ENCODE data around the gene GADL1.

The GADL1 gene

GRCh38 chr3:30878862-30879261, 15.6 kb downstream of the GADL1 start:
- TF ChIP-seq CTCF (conservative IDR thresholded peaks at IDR 0.05): no peak
- H3K27ac ChIP-seq: peak overlapping the region; percentile 41; the same call in 1 of the 2 replicates

- H3K27ac ChIP-seq: no peak overlapping the region
- no peak for TF ChIP-seq CTCF (conservative IDR thresholded peaks at IDR 0.05)
Observed at GRCh38 chr3:30875505-30875904, 19.0 kb downstream of the GADL1 start.

- TF ChIP-seq CTCF (conservative IDR thresholded peaks at IDR 0.05): no peak
- H3K27ac ChIP-seq: no peak overlapping the region
Observed at GRCh38 chr3:30873671-30874070, 20.8 kb downstream of the GADL1 start.

GRCh38 chr3:30872879-30873278, 21.6 kb downstream of the GADL1 start:
- no peak for TF ChIP-seq CTCF (conservative IDR thresholded peaks at IDR 0.05)
- H3K27ac ChIP-seq: 0 out of 2 replicates have a peak overlapping the region, but pooled peaks have one; percentile 44

GRCh38 chr3:30871720-30872119, 22.7 kb downstream of the GADL1 start:
- no peak for TF ChIP-seq CTCF (conservative IDR thresholded peaks at IDR 0.05)

GRCh38 chr3:30864836-30865235, 29.6 kb downstream of the GADL1 start:
- no peak for TF ChIP-seq CTCF (conservative IDR thresholded peaks at IDR 0.05)

More at GRCh38 chr3:30871720-30872119, 22.7 kb downstream of the GADL1 start:
- peak overlapping the region; percentile 44 for H3K27ac ChIP-seq

GRCh38 chr3:30864132-30864531, 30.3 kb downstream of the GADL1 start:
- no peak for TF ChIP-seq CTCF (conservative IDR thresholded peaks at IDR 0.05)
- H3K27ac ChIP-seq: no peak overlapping the region

More at GRCh38 chr3:30864836-30865235, 29.6 kb downstream of the GADL1 start:
- no peak overlapping the region for H3K27ac ChIP-seq

All from VCaP (cell line).